Mesendoderm (in vitro differentiated cells): Measurements from ENCODE around the gene FIBCD1.

ENCODE experiments used
- DNase-seq: peaks from one replicate; pipeline ENCODE4 v3.0.0; 2013
- H2AK5ac ChIP-seq: 2 replicates; pipeline ENCODE4 v1.6.1; 2013; ENCODE audit warnings: low read length, inconsistent platforms
- H2BK120ac ChIP-seq: 2 replicates; pipeline ENCODE4 v1.6.1; 2013; ENCODE audit warnings: low read depth, mild to moderate bottlenecking, low read length, moderate library complexity, mixed read lengths
- H2BK15ac ChIP-seq: replicated peaks from 2 replicates; pipeline ENCODE4 v1.6.1; 2013; ENCODE audit warnings: low read depth, mild to moderate bottlenecking, moderate library complexity
- H2BK5ac ChIP-seq: 2 replicates; pipeline ENCODE4 v1.6.1; 2013; ENCODE audit warnings: low read length, inconsistent platforms
- H3K18ac ChIP-seq: 2 replicates; pipeline ENCODE4 v1.6.1; 2013; ENCODE audit warnings: mild to moderate bottlenecking, low read length, mixed read lengths
- H3K23ac ChIP-seq: one replicate; pipeline ENCODE4 v1.6.1; 2013; ENCODE audit warnings: low read length
- H3K27ac ChIP-seq: 2 replicates; pipeline ENCODE4 v1.5.1; 2013; ENCODE audit warnings: low read depth, mild to moderate bottlenecking, inconsistent platforms, low read length, moderate library complexity
- H3K27me3 ChIP-seq: 2 replicates; pipeline ENCODE4 v1.6.1; 2013; ENCODE audit warnings: low read length, control low read depth, mild to moderate bottlenecking, inconsistent platforms; ENCODE audit not compliant: insufficient read depth, poor library complexity
- H3K36me3 ChIP-seq: 2 replicates; pipeline ENCODE4 v1.6.1; 2013; ENCODE audit warnings: low read length, inconsistent platforms; ENCODE audit not compliant: control insufficient read depth, insufficient read depth
- H3K4ac ChIP-seq: one replicate; pipeline ENCODE4 v1.6.1; 2013; ENCODE audit warnings: low read depth, mild to moderate bottlenecking, low read length, moderate library complexity
- H3K4me1 ChIP-seq: 2 replicates; pipeline ENCODE4 v1.6.1; 2013; ENCODE audit warnings: low read depth, low read length, inconsistent platforms; ENCODE audit not compliant: control insufficient read depth
- H3K4me2 ChIP-seq: 2 replicates; pipeline ENCODE4 v1.6.1; 2013; ENCODE audit warnings: low read length
- H3K4me3 ChIP-seq: 2 replicates; pipeline ENCODE4 v1.5.1; 2013; ENCODE audit warnings: mild to moderate bottlenecking, low read length
- H3K56ac ChIP-seq: one replicate; pipeline ENCODE4 v1.6.1; 2013; ENCODE audit warnings: low read length
- H3K79me1 ChIP-seq: 2 replicates; pipeline ENCODE4 v1.6.1; 2013; ENCODE audit warnings: low read length, inconsistent platforms
- H3K79me2 ChIP-seq: 2 replicates; pipeline ENCODE4 v1.6.1; 2013; ENCODE audit warnings: mild to moderate bottlenecking, low read length; ENCODE audit not compliant: control insufficient read depth, insufficient read depth
- H3K9ac ChIP-seq: 2 replicates; pipeline ENCODE4 v1.6.1; 2013; ENCODE audit warnings: low read length, inconsistent platforms
- H4K5ac ChIP-seq: one replicate; pipeline ENCODE4 v1.6.1; 2013; ENCODE audit warnings: low read length
- H4K8ac ChIP-seq: one replicate; pipeline ENCODE4 v1.6.1; 2013; ENCODE audit warnings: low read depth, mild to moderate bottlenecking, control low read depth, low read length, moderate library complexity
- WGBS: extraction: QIAGEN DNeasy Blood & Tissue Kit; methylation state at CpG from one replicate; pipeline ENCODE4 v1.1.7; 2013; ENCODE audit warnings: low lambda C conversion rate, missing lambda C conversion rate; ENCODE audit not compliant: insufficient coverage; ENCODE audit errors: extremely low coverage; 5-methylcytosine and 5-hydroxymethylcytosine counted together

Gene FIBCD1

DNA sequence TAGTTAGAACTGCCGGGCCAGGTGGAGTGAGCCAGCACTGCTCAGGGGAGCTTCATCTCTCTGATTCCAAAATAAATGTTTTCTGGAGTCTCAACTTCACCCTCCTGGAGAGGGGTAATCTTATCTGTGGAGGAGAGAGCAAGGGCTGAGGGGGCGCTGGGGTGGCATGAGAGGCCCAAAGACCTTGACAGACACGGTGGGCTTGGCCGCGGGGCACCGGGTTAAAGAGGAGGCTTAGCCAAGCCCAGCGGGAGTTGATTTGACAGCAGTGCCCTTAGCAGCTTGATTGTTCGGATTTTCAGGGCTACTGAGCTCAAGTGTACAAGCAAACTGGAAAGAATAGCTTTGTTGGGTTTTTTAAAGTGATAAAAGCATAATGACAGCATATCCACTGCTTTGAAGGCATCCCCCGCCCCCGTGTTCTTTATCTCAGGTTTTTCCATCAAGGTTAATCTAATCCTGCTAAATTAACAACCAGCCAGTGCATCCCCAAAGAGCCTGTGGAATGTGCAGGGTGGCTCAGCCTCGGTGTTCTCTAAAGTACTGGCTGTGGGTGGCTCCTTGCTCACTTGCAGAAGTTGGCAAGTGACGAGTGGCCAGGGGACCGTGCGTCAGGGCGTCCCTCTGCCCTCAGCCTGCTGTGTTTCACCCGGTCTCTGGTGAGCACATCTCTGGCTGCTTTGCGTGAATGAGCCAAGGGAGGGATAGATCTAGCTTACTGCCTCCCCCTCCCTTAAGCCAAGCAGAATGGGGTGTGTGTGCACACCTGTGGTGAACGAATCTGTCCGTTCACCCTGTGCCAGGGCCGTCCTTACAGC is 48.0 kb downstream of the FIBCD1 start:
- no peak overlapping the region for H3K4me3 ChIP-seq
- no peak for DNase-seq
- WGBS: no CpG with 5 or more reads among the region's 20 CpGs

DNA sequence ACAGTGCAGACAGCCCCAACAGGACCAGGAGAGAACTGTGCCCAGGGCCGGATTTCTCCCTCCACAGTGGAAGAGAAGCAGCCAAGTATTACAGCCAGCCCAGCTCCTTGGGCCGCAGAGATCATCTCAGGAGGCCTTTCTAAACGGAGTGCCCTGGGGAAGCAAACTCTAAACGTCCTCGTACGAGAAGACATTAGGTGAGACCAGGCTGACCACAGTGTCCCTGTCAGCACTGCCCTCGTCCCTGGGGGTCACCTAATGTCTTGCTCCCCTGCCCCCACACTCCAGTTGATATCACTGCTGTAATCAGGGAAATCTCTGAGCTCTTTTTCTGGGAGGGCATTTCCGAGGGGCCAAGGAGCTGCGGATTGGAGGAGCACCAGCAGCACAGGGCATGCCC is 48.9 kb downstream of the FIBCD1 start:
- DNase-seq: no peak
- Histone ChIP-seq H3K27ac (no peak overlapping the region), H2BK120ac (no peak overlapping the region)

More for the DNA sequence above, 48.0 kb downstream of the FIBCD1 start:
- Histone ChIP-seq H3K36me3 (peaks cover 9% of the 10 kb centered on the region), H3K79me2 (no peaks in the 10 kb centered on the region), H3K27me3 (no peaks in the 10 kb centered on the region), H3K4me1 (no peaks in the 10 kb centered on the region), H3K4ac (no peak overlapping the region), H2AK5ac (no peak overlapping the region), H3K4me2 (no peak overlapping the region), H3K56ac (no peak overlapping the region), H3K18ac (no peak overlapping the region), H3K27ac (no peak overlapping the region), H4K8ac (no peak overlapping the region), H2BK5ac (no peak overlapping the region), H2BK120ac (no peak overlapping the region), H3K23ac (no peak overlapping the region), H4K5ac (no peak overlapping the region), H3K79me1 (no peaks in the 10 kb centered on the region), H2BK15ac (no peak overlapping the region), H3K9ac (no peak overlapping the region)

DNA sequence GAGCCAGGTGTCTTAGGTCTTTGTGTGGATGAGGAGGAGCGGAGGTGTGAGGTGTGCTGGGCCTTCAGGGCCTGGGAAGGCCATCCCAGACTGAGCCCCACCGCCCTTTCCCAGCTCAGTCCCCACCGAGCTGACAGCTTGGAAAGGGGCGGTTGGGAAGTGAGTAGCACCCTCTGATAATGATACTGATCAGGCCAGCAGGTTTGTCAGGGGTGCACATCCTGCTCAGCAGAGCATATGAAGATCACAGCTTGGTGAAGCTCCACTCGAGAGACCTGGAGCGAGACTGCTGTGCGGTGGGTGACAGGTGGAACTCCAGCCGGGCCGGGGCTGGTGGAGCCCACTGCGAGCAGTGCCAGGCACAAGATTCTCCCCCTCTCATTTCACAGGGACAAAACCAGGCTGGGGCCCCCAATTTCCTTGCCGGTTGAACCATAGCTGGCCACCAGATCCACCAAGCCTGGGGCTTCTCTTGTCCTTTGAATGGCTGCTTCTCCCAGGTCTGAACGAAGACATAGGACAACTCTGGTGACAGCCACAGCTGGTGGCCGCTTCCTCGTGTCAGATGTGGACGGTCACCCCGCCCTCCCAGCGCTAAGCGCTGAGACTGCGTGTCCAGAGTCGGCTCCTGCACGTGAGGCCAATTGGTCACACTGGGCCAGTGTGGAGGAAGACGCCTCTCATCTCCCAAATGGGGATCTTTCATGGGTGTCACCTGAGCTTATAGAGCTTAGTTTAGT is 50.7 kb downstream of the FIBCD1 start:
- H3K4ac ChIP-seq: no peak overlapping the region
- no peak overlapping the region for H3K9ac ChIP-seq
- no peak overlapping the region for H3K4me2 ChIP-seq
- no peak overlapping the region for H3K4me3 ChIP-seq
- H4K5ac ChIP-seq: no peak overlapping the region
- no peak overlapping the region for H2BK120ac ChIP-seq
- no peak overlapping the region for H2BK15ac ChIP-seq
- H3K4me1 ChIP-seq: no peaks in the 10 kb centered on the region
- H3K18ac ChIP-seq: no peak overlapping the region
- no peak overlapping the region for H2BK5ac ChIP-seq
- DNase-seq: no peak
- no peak overlapping the region for H3K27ac ChIP-seq
- no peak overlapping the region for H4K8ac ChIP-seq
- H3K36me3 ChIP-seq: peaks cover 15% of the 10 kb centered on the region
- H3K23ac ChIP-seq: no peak overlapping the region
- H3K56ac ChIP-seq: no peak overlapping the region
- no peaks in the 10 kb centered on the region for H3K79me2 ChIP-seq
- no peaks in the 10 kb centered on the region for H3K27me3 ChIP-seq
- no peak overlapping the region for H2AK5ac ChIP-seq
- no CpG with 5 or more reads among the region's 22 CpGs for WGBS
- H3K79me1 ChIP-seq: no peaks in the 10 kb centered on the region

More for the DNA sequence above, 48.9 kb downstream of the FIBCD1 start:
- H3K27me3 ChIP-seq: no peaks in the 10 kb centered on the region
- no peak overlapping the region for H3K4ac ChIP-seq
- no peak overlapping the region for H3K23ac ChIP-seq
- H3K9ac ChIP-seq: no peak overlapping the region
- peaks cover 11% of the 10 kb centered on the region for H3K36me3 ChIP-seq
- no peak overlapping the region for H3K4me3 ChIP-seq
- no peak overlapping the region for H2BK15ac ChIP-seq
- H2BK5ac ChIP-seq: no peak overlapping the region
- H2AK5ac ChIP-seq: no peak overlapping the region
- H3K4me1 ChIP-seq: no peaks in the 10 kb centered on the region
- no peaks in the 10 kb centered on the region for H3K79me2 ChIP-seq
- no CpG with 5 or more reads among the region's 9 CpGs for WGBS
- no peaks in the 10 kb centered on the region for H3K79me1 ChIP-seq
- no peak overlapping the region for H4K8ac ChIP-seq
- H3K56ac ChIP-seq: no peak overlapping the region
- no peak overlapping the region for H3K4me2 ChIP-seq
- no peak overlapping the region for H4K5ac ChIP-seq
- H3K18ac ChIP-seq: no peak overlapping the region

GRCh38 chr9:130887494-130888144 is 51.4 kb downstream of the FIBCD1 start:
- H2BK15ac ChIP-seq: no peak overlapping the region
- no peak overlapping the region for H3K9ac ChIP-seq
- H3K79me1 ChIP-seq: no peaks in the 10 kb centered on the region
- H2AK5ac ChIP-seq: no peak overlapping the region
- no peak for DNase-seq
- no peak overlapping the region for H4K8ac ChIP-seq
- no peaks in the 10 kb centered on the region for H3K27me3 ChIP-seq
- no peak overlapping the region for H3K4me2 ChIP-seq
- no peak overlapping the region for H3K23ac ChIP-seq
- H3K79me2 ChIP-seq: no peaks in the 10 kb centered on the region
- no CpG with 5 or more reads among the region's 25 CpGs for WGBS
- H3K36me3 ChIP-seq: peaks cover 15% of the 10 kb centered on the region
- no peak overlapping the region for H3K56ac ChIP-seq
- no peaks in the 10 kb centered on the region for H3K4me1 ChIP-seq
- no peak overlapping the region for H2BK5ac ChIP-seq
- H3K4me3 ChIP-seq: no peak overlapping the region
- H3K4ac ChIP-seq: no peak overlapping the region
- H3K27ac ChIP-seq: no peak overlapping the region
- no peak overlapping the region for H4K5ac ChIP-seq
- H2BK120ac ChIP-seq: no peak overlapping the region
- no peak overlapping the region for H3K18ac ChIP-seq

- no peak overlapping the region for H2AK5ac ChIP-seq
- H3K9ac ChIP-seq: no peak overlapping the region
- no peak overlapping the region for H3K56ac ChIP-seq
- H4K8ac ChIP-seq: no peak overlapping the region
- H2BK5ac ChIP-seq: no peak overlapping the region
- no peaks in the 10 kb centered on the region for H3K79me1 ChIP-seq
- no peaks in the 10 kb centered on the region for H3K79me2 ChIP-seq
- H3K27me3 ChIP-seq: no peaks in the 10 kb centered on the region
- DNase-seq: no peak
- no peaks in the 10 kb centered on the region for H3K4me1 ChIP-seq
- no peak overlapping the region for H3K27ac ChIP-seq
- no peak overlapping the region for H2BK15ac ChIP-seq
- H3K4me3 ChIP-seq: no peak overlapping the region
- WGBS: no CpG with 5 or more reads among the region's 23 CpGs
- no peak overlapping the region for H4K5ac ChIP-seq
- H3K36me3 ChIP-seq: peaks cover 16% of the 10 kb centered on the region
- H3K18ac ChIP-seq: no peak overlapping the region
- H3K4me2 ChIP-seq: no peak overlapping the region
- H2BK120ac ChIP-seq: no peak overlapping the region
- no peak overlapping the region for H3K23ac ChIP-seq
- H3K4ac ChIP-seq: no peak overlapping the region
Measured at GRCh38 chr9:130886981-130887380, 52.1 kb downstream of the FIBCD1 start.
